Measurements from ENCODE around the gene SPRED2. TPM values are rescaled to one million over a fixed set of nuclear protein-coding genes. Genes with fewer than 3 reads are reported as not detected.

The SPRED2 gene
- total and polyA plus RNA-seq, 10 donors: 3.5 to 26.4 (median 13.8) TPM

GRCh38 chr2:65357959-65358294, 74.5 kb downstream of the SPRED2 start:
- intact Hi-C loops (cut with DNase I; ENCODE audit: low total_unique reads): no loop called here
- no peaks in the 10 kb centered on the region for H3K27me3 ChIP-seq (replicated peaks in 1 of 7)
- no peak overlapping the region for H3K4me3 ChIP-seq
- H3K36me3 ChIP-seq: no peaks in the 10 kb centered on the region
- H3K27ac ChIP-seq: no peak overlapping the region
- DNase-seq: no peak
- no peaks in the 10 kb centered on the region for H3K9me3 ChIP-seq
- TF ChIP-seq POLR2AphosphoS5 (IDR thresholded peaks at IDR 0.05) (no peak), POLR2A (IDR thresholded peaks at IDR 0.05) (no peak), CTCF (IDR thresholded peaks at IDR 0.05 in 8 of 11, conservative IDR thresholded peaks at IDR 0.05 in 3 of 11) (no peak)
- peaks cover 0 to 40% (median 11%) of the 10 kb centered on the region in 6 donors for H3K4me1 ChIP-seq

GRCh38 chr2:65357095-65357958, 75.1 kb downstream of the SPRED2 start:
- intact Hi-C loops (cut with DNase I; ENCODE audit: low total_unique reads): no loop called here
- TF ChIP-seq CTCF (IDR thresholded peaks at IDR 0.05 in 8 of 11, conservative IDR thresholded peaks at IDR 0.05 in 3 of 11) (no peak), POLR2A (IDR thresholded peaks at IDR 0.05) (no peak), POLR2AphosphoS5 (IDR thresholded peaks at IDR 0.05) (no peak)
- no peaks in the 10 kb centered on the region for H3K9me3 ChIP-seq
- no peak for DNase-seq
- no peaks in the 10 kb centered on the region for H3K36me3 ChIP-seq
- no peak overlapping the region for H3K4me3 ChIP-seq
- WGBS, 5 donors: 67 to 78% (median 77%) methylated on average over 9 of the region's 9 CpGs
- H3K4me1 ChIP-seq: peaks cover 0 to 40% (median 11%) of the 10 kb centered on the region in 6 donors
- no peak overlapping the region for H3K27ac ChIP-seq
- H3K27me3 ChIP-seq (replicated peaks in 1 of 7): no peaks in the 10 kb centered on the region

- TF ChIP-seq POLR2A (IDR thresholded peaks at IDR 0.05) (no peak), CTCF (IDR thresholded peaks at IDR 0.05 in 8 of 11, conservative IDR thresholded peaks at IDR 0.05 in 3 of 11) (no peak), POLR2AphosphoS5 (IDR thresholded peaks at IDR 0.05) (no peak)
- Histone ChIP-seq H3K4me3 (no peak overlapping the region), H3K36me3 (no peaks in the 10 kb centered on the region), H3K27ac (no peak overlapping the region), H3K27me3 (replicated peaks in 1 of 7) (no peaks in the 10 kb centered on the region), H3K9me3 (no peaks in the 10 kb centered on the region), H3K4me1 (peaks cover 3 to 52% (median 19%) of the 10 kb centered on the region in 6 donors)
- intact Hi-C loops (cut with DNase I; ENCODE audit: low total_unique reads): no loop called here
- WGBS, 5 donors: 81 to 85% (median 84%) methylated on average over 9 of the region's 9 CpGs
- DNase-seq: no peak
Measured at GRCh38 chr2:65355186-65355831, 77.1 kb downstream of the SPRED2 start.

DNA sequence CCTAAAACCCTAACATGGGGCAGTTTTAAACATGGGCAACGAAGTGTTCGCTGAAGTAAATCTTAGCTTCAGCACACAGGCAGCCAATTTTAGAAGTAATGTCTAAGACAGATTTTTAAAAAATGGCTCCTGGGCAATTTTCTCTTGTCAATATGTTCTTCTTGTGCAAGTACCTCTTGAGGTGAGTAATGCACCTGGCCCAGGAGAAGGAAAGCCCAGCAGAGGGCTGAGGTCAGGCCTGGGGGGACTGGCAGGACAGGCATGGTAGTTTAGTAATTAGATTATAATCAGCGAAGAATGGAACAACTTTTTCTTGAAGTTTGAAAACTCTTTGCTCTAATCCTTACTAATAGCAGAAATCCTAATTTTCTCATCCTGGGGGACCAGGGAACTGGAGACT, 77.6 kb downstream of the SPRED2 start:
- intact Hi-C loops (cut with DNase I; ENCODE audit: low total_unique reads): no loop called here
- DNase-seq: no peak
- Histone ChIP-seq H3K4me3 (no peak overlapping the region), H3K36me3 (no peaks in the 10 kb centered on the region), H3K4me1 (peaks cover 6 to 54% (median 24%) of the 10 kb centered on the region in 6 donors), H3K9me3 (no peaks in the 10 kb centered on the region), H3K27me3 (replicated peaks in 1 of 7) (no peaks in the 10 kb centered on the region), H3K27ac (no peak overlapping the region)
- TF ChIP-seq POLR2AphosphoS5 (IDR thresholded peaks at IDR 0.05): no peak
- TF ChIP-seq POLR2A (IDR thresholded peaks at IDR 0.05): no peak
- TF ChIP-seq CTCF (IDR thresholded peaks at IDR 0.05 in 8 of 11, conservative IDR thresholded peaks at IDR 0.05 in 3 of 11): no peak
- 87 to 98% (median 92%) methylated on average over 3 of the region's 3 CpGs for WGBS, 5 donors

Measured in spleen (tissue), 11 donors.